ENCODE results near the gene ATP6V1B1.
A peak's percentile ranks its signal among the peaks of the same experiment; 100 is the strongest.

Gene ATP6V1B1

GRCh38 chr2:70959851-70960832 lies 24.4 kb downstream of the ATP6V1B1 start:
- POLR2A ChIA-PET = no interaction called here
- CTCF ChIA-PET = interaction anchor here (0.9 to 9.7 kb wide), 4 partner anchors 13 to 34 kb away, joined by 3 to 172 read pairs (median 10); partner anchors contain the start of genes ANKRD53 and TEX261

GRCh38 chr2:70960833-70961647 lies 25.3 kb downstream of the ATP6V1B1 start:
- DNase-seq (ENCODE audit: extremely low spot score) = no peak
- no peak for TF ChIP-seq CTCF (IDR thresholded peaks at IDR 0.05; ENCODE audit: control extremely low read depth, extremely low read depth, low read depth, missing control alignments)
- ChIA-PET POLR2A (no interaction called here), CTCF (interaction anchor here (1.3 to 9.7 kb wide), 3 partner anchors 14 to 19 kb away, joined by 3 to 172 read pairs (median 17); partner anchors contain the start of gene ANKRD53)

More at GRCh38 chr2:70959851-70960832, 24.4 kb downstream of the ATP6V1B1 start:
- peak; percentile 14 for DNase-seq (ENCODE audit: extremely low spot score)
- TF ChIP-seq CTCF (IDR thresholded peaks at IDR 0.05; ENCODE audit: control extremely low read depth, extremely low read depth, low read depth, missing control alignments) = no peak

- POLR2A ChIA-PET = no interaction called here
- DNase-seq (ENCODE audit: extremely low spot score) = no peak
- TF ChIP-seq CTCF (IDR thresholded peaks at IDR 0.05; ENCODE audit: control extremely low read depth, extremely low read depth, low read depth, missing control alignments) = no peak
- CTCF ChIA-PET = interaction anchor here (1.0 to 9.7 kb wide), 4 partner anchors 14 to 40 kb away, joined by 3 to 172 read pairs (median 10); partner anchors contain the start of gene ANKRD53
These were observed 25.9 kb downstream of the ATP6V1B1 start for GRCh38 chr2:70961648-70961994.

GRCh38 chr2:70962211-70962884 lies 26.6 kb downstream of the ATP6V1B1 start:
- no peak for DNase-seq (ENCODE audit: extremely low spot score)
- TF ChIP-seq CTCF (IDR thresholded peaks at IDR 0.05; ENCODE audit: control extremely low read depth, extremely low read depth, low read depth, missing control alignments) = no peak
- POLR2A ChIA-PET = no interaction called here
- CTCF ChIA-PET = interaction anchor here (0.6 to 9.7 kb wide), 7 partner anchors 15 to 102 kb away, joined by 3 to 172 read pairs (median 4); partner anchors contain the start of gene ANKRD53

- POLR2A ChIA-PET = interaction anchor here (0.5 kb wide), 1 partner anchor 642 kb away, joined by 3 read pairs; no protein-coding TSS in a partner anchor
- CTCF ChIA-PET = interaction anchor here (0.6 to 9.7 kb wide), 16 partner anchors 10 to 193 kb away, joined by 3 to 172 read pairs (median 4); partner anchors contain the start of gene ANKRD53
- no peak for DNase-seq (ENCODE audit: extremely low spot score)
- no peak for TF ChIP-seq CTCF (IDR thresholded peaks at IDR 0.05; ENCODE audit: control extremely low read depth, extremely low read depth, low read depth, missing control alignments)
These were observed 27.5 kb downstream of the ATP6V1B1 start for GRCh38 chr2:70962885-70963878.

All from GM10248 (cell line).